ENCODE results near the gene FGD6.

The FGD6 gene

DNA sequence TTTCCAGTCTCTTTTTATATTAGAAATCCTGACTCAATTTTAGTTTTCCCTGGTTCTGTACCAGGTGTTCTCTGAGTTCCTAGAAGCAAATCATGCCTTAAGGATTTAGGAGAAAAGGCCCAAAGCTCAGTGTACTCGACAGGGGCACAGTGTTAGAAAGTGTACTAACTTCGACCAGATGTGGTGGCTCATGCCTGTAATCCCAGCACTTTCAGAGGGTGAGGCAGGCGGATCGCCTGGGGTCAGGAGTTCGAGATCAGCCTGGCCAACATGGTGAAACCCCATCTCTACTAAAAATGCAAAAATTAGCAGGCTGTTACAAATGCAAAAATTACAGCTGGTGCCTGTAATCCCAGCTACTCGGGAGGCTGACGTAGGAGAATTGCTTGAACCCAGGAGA is 12.4 kb upstream of the FGD6 start:
- H3K36me3 ChIP-seq: peaks cover 19% of the 10 kb centered on the region
- no peaks in the 10 kb centered on the region for H3K27me3 ChIP-seq (ENCODE audit: insufficient read depth, low read depth, severe bottlenecking)
- no peak overlapping the region for H3K4me3 ChIP-seq (ENCODE audit: low read depth, low read length)
- no peak for TF ChIP-seq CTCF (IDR thresholded peaks at IDR 0.05; ENCODE audit: low read depth, low read length)
- H3K9me3 ChIP-seq (ENCODE audit: severe bottlenecking): no peaks in the 10 kb centered on the region
- no peak for DNase-seq
- H3K27ac ChIP-seq: no peak overlapping the region

DNA sequence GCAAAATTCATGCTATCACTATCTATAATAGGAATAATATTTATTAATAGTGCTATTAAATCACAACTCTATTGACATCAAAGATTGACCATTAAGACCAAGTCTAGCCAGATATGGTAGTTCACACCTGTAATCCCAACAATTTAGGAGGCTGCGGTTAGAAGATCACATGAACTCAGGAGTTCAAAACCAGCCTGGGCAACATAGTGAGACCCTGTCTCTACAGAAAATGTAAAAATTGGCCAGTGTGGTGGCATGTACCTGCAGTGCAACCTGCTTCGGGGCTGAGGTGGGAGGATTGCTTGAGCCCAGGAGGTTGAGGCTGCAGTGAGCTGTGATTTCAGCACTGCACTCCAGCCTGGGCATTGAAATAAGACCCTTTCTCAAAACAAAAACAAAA is 11.3 kb upstream of the FGD6 start:
- TF ChIP-seq CTCF (IDR thresholded peaks at IDR 0.05; ENCODE audit: low read depth, low read length): no peak
- no peak for DNase-seq
- Histone ChIP-seq H3K36me3 (peaks cover 20% of the 10 kb centered on the region), H3K27ac (no peak overlapping the region), H3K4me3 (ENCODE audit: low read depth, low read length) (no peak overlapping the region), H3K27me3 (ENCODE audit: insufficient read depth, low read depth, severe bottlenecking) (no peaks in the 10 kb centered on the region), H3K9me3 (ENCODE audit: severe bottlenecking) (no peaks in the 10 kb centered on the region)

- Histone ChIP-seq H3K27me3 (ENCODE audit: insufficient read depth, low read depth, severe bottlenecking) (no peaks in the 10 kb centered on the region), H3K27ac (no peak overlapping the region), H3K36me3 (peaks cover 20% of the 10 kb centered on the region), H3K4me3 (ENCODE audit: low read depth, low read length) (no peak overlapping the region), H3K9me3 (ENCODE audit: severe bottlenecking) (no peaks in the 10 kb centered on the region)
- no peak for DNase-seq
- TF ChIP-seq CTCF (IDR thresholded peaks at IDR 0.05; ENCODE audit: low read depth, low read length): no peak
Measured at GRCh38 chr12:95227818-95228356, 10.6 kb upstream of the FGD6 start.

DNA sequence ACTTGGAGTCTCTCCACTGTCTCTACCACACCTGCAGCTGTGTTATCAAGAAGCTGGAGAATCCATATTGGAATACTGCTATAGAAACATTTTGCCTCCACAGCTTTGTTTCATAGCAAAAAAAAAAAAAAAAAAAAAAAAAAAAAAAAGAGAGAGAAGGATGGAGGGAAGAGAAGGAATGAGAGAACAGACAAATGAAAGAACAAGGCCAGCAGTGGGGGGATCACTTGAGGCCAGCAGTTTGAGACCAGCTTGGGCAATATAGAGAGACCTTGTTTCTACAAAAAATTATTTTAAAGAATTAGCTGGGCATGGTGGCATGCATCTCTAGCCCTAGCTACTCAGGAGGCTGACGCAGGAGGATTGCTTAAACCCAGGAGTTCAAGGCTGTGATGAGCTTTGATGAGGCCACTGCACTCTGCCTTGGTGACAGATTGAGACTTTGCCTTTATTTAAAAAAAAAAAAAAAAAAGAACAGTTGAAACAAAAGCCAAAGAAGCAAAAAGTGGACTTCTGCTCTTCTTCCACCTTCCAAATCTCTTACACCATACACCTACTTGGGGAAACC is 8.5 kb upstream of the FGD6 start:
- Histone ChIP-seq H3K27me3 (ENCODE audit: insufficient read depth, low read depth, severe bottlenecking) (no peaks in the 10 kb centered on the region), H3K4me3 (ENCODE audit: low read depth, low read length) (no peak overlapping the region), H3K9me3 (ENCODE audit: severe bottlenecking) (no peaks in the 10 kb centered on the region), H3K27ac (no peak overlapping the region), H3K36me3 (peaks cover 20% of the 10 kb centered on the region)
- no peak for DNase-seq
- no peak for TF ChIP-seq CTCF (IDR thresholded peaks at IDR 0.05; ENCODE audit: low read depth, low read length)

- DNase-seq: no peak
- no peak overlapping the region for H3K27ac ChIP-seq
- H3K4me3 ChIP-seq (ENCODE audit: low read depth, low read length): no peak overlapping the region
- no peaks in the 10 kb centered on the region for H3K9me3 ChIP-seq (ENCODE audit: severe bottlenecking)
- H3K27me3 ChIP-seq (ENCODE audit: insufficient read depth, low read depth, severe bottlenecking): no peaks in the 10 kb centered on the region
- H3K36me3 ChIP-seq: peaks cover 28% of the 10 kb centered on the region
- TF ChIP-seq CTCF (IDR thresholded peaks at IDR 0.05; ENCODE audit: low read depth, low read length): no peak
Measured at GRCh38 chr12:95224202-95225170, 7.2 kb upstream of the FGD6 start.

Measured in WERI-Rb-1 (cell line).